HG03520 (cell line): ENCODE measurements around the gene KLF13.

Source experiments
- ATAC-seq: cut with Tn5 transposase; IDR thresholded peaks from one replicate; pipeline ENCODE4 v1.9.1; 2021; ENCODE audit warnings: mild to moderate bottlenecking, moderate library complexity; ENCODE audit not compliant: unreplicated experiment

The KLF13 gene

GRCh38 chr15:31360843-31361763 is 34.5 kb downstream of the KLF13 start:
- ATAC-seq, result peak; percentile 57

DNA sequence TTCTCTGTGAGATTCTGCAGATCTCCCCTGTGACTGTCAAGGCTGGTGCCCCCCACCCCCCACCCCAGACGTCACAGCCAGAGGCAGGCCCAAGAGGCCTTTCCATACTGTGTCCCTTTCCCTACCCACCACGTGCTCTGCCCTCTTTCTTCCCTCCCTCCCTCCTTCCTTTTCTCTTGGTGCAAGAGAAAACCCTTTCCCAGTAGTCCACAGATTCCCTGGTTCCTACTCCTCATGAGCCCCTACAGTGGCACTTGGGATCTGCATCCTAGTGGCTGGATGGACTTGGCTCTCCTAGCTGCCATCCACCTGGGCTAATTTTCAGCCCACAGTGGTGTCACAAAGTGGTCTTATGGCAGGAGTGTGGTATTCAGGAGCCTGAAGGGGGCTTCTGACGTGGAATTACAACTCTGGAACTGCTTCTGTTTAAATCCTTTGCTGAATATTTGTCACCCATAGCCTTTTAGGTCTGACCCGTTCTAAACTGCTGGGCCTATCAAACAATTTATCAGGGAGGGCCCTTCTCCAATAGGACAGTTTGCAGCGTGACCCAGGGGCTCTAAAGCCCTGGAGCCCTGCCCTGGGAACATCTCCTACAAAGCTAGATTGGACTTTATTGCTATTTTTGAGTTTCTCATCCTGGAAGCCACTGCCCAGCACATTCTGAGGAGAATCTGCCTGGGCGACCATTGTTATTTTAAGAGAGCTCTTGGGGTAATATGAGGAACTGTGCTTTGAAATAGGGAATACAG is 35.3 kb downstream of the KLF13 start:
- no peak for ATAC-seq

DNA sequence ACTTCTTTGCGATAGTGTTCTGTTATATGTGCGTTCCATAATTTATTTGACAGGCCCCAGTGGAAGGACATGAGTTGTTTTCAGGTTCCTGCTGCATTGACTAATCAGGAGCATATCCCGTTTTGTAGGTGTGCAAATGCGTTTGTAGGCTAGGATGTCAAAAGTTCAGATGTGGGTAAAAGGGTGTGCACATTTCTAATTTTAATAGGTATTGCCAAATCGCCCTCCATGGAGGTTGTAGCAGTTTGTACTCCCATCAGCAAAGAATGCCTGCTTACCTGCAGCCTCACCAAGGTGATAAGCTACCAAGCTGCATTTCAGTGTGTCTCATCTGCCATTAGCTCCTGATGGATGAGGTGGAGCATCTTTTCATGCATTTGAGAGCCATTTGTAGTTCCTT is 36.3 kb downstream of the KLF13 start:
- ATAC-seq, result no peak

- ATAC-seq, result no peak
These were observed 37.8 kb downstream of the KLF13 start for GRCh38 chr15:31364301-31365031.

GRCh38 chr15:31365032-31365654 is 38.5 kb downstream of the KLF13 start:
- no peak for ATAC-seq

DNA sequence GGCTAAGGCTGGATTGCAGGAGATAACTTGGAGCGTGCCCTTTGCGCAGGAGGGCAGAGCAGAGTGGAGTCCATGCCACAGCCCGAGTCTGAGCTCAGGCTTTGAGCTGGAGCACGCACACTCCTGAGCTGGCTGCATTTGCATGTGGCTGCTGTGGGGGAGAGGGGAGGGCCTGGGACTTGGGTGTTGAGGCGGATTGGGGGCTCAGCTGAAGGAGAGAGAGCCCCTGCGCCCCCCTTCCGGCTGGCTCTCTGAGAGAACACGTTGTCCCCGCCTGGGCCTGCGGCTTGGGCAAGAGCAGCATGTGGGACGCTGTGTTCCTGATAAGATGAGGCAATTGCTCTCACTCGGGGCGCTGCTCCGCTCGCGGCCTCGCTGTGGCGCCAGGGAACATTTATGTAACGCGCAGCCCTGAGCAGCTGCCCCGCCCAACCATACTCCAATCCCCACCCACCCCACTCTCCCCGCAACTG is 39.1 kb downstream of the KLF13 start:
- ATAC-seq, result peak; percentile 55

- ATAC-seq, result no peak
These were observed 39.6 kb downstream of the KLF13 start for GRCh38 chr15:31366169-31366734.

- no peak for ATAC-seq
These were observed 40.5 kb downstream of the KLF13 start for GRCh38 chr15:31367021-31367729.

- ATAC-seq, result no peak
These were observed 41.2 kb downstream of the KLF13 start for GRCh38 chr15:31367730-31368344.

DNA sequence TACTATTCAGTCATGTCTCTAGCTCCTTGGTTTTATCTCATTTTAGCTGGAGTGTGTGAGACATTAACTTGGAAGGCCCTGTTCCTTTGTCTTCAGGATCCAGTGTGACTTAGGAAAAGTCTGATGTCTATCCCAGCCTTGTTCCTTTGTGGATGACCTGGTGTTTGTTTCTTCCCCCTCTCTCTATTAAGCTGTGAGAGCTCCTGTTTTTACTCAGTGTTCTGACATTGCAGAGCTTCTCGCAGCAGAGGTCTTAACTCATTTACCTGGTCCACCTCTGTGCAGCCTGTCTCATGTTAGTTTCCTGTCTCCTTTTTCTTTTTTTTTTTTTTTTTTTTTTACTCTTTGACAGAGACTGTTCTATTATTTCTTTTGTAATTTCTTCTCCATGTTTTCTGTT is 43.1 kb downstream of the KLF13 start:
- no peak for ATAC-seq

- no peak for ATAC-seq
These were observed 45.0 kb downstream of the KLF13 start for GRCh38 chr15:31371520-31372240.

GRCh38 chr15:31372635-31373091 is 46.0 kb downstream of the KLF13 start:
- ATAC-seq, result no peak

- ATAC-seq, result no peak
These were observed 46.6 kb downstream of the KLF13 start for GRCh38 chr15:31373096-31373865.

DNA sequence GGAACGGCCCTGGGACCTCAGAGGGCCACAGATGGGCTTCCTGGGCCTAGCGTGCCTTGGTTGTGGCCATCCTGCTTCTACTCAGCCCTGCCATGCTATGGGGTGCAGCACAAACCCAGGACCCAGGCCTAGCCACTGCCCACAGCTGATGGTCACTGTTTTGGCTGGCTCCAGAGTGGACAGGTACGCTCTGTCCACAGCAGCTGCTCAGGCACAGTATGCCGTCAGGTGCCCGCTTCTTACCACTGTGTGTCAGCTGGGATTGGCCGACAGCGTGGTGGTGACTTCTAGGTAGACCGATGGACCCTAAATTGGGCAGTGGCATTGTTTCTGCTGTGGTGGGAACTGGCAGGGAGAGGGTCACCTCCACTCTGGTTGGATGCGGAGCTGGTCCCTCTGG is 47.3 kb downstream of the KLF13 start:
- no peak for ATAC-seq

DNA sequence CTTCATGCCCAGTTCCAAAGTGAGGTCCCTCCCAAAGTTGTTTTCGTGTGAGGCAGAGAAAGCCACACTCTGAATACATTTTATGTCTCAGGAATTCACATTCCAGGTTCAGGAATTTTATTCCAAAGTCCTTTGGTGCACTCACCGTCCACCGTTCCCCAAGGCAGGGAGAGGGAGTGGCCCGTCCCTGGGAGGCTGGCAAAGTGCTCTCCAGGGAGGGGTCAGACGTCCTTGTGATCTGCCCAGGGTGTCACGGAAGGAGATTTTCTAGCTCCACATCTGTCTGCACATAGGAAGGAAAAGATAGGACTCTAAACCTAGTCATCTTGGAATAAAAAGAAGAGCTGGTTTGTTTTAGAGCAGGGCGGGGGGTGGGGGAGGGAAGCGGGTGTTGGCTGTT is 47.9 kb downstream of the KLF13 start:
- ATAC-seq, result no peak

DNA sequence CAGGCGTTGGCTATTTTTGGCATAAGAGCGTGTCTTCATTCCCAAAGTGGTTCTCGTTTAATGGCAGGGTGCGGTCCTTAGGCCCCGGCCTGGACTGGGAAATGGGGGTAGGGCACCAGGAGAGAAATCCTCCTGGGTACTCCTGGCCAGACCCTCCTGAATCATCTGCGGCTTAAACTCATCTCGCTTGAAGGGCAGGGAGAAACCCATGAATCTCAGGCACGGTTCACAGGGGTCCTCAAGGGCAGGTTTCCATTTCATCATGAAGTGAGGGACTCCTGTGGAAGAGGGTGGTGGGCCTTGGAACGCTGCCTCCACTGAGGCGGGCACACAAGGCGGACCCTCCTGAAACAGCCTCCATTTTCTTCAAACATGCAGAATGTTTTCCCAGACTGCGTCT is 48.4 kb downstream of the KLF13 start:
- no peak for ATAC-seq

- ATAC-seq, result no peak
These were observed 49.1 kb downstream of the KLF13 start for GRCh38 chr15:31375772-31376171.

DNA sequence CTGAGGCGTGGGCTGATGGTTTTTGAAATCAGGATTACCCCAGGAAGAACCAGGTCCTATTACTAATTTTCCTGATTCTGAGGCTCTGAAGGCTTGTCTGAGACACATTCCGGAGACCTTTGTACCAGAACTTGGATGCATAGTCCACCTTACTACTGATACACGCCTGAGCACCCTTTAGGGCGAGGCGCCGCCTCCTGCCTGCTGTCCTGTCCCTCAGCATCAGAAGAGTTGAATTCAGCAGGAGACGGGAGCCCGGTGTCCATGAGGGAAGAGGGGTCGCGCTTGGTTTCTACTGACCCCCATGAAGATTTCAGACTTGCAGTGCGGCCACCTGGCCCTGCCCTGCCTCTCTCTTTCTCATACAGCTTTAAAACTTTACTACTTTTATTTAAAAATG is 49.9 kb downstream of the KLF13 start:
- no peak for ATAC-seq
